GM23338 (cell line): ENCODE measurements around the gene WIPF3. TPM values are rescaled to one million over a fixed set of nuclear protein-coding genes. Genes with fewer than 3 reads are reported as not detected.

Source experiments
- ATAC-seq: fragments of 200-7000 bp; cut with Tn5 transposase; 3 replicates; pipeline ENCODE4 v1.9.1; 2020
- DNase-seq: peaks from one replicate; pipeline ENCODE4 v3.0.0-alpha.2; 2015; ENCODE audit warnings: low spot score
- H2AFZ ChIP-seq: fragments of 200-600 bp; sonication (generic); 2 replicates; pipeline ENCODE4 v1.8.0; 2016; ENCODE audit warnings: antibody characterized with exemption, mild to moderate bottlenecking, moderate library complexity
- H3F3A ChIP-seq: fragments of 200-600 bp; sonication (generic); replicated peaks from 2 replicates; pipeline ENCODE4 v1.8.0; 2017; ENCODE audit warnings: antibody characterized with exemption, mixed run types, low read depth
- H3K27ac ChIP-seq: fragments of 200-600 bp; sonication (generic); 2 replicates; pipeline ENCODE4 v1.6.1; 2016; ENCODE audit warnings: low read depth
- H3K27me3 ChIP-seq: fragments of 200-600 bp; sonication (generic); 2 replicates; pipeline ENCODE4 v1.8.0; 2016; ENCODE audit warnings: mild to moderate bottlenecking, mixed run types, moderate library complexity; ENCODE audit not compliant: insufficient read depth
- H3K36me3 ChIP-seq: fragments of 200-600 bp; sonication (generic); 2 replicates; pipeline ENCODE4 v1.8.0; 2016; ENCODE audit warnings: mild to moderate bottlenecking; ENCODE audit not compliant: insufficient read depth
- H3K4me1 ChIP-seq: fragments of 200-600 bp; sonication (generic); 2 replicates; pipeline ENCODE4 v1.8.0; 2016; ENCODE audit warnings: mild to moderate bottlenecking, moderate library complexity; ENCODE audit not compliant: insufficient read depth
- H3K4me2 ChIP-seq: fragments of 200-600 bp; sonication (generic); 2 replicates; pipeline ENCODE4 v1.7.1; 2017; ENCODE audit warnings: mixed run types
- H3K4me3 ChIP-seq: fragments of 200-600 bp; sonication (generic); 2 replicates; pipeline ENCODE4 v1.6.1; 2016; ENCODE audit warnings: mixed run types
- H3K79me2 ChIP-seq: fragments of 200-600 bp; sonication (generic); replicated peaks from 2 replicates; pipeline ENCODE4 v1.8.0; 2017; ENCODE audit warnings: mild to moderate bottlenecking; ENCODE audit not compliant: insufficient read depth
- H3K9me2 ChIP-seq: fragments of 200-600 bp; sonication (generic); 2 replicates; pipeline ENCODE4 v1.8.0; 2017; ENCODE audit not compliant: insufficient read depth
- H4K20me1 ChIP-seq: fragments of 200-600 bp; sonication (generic); replicated peaks from 2 replicates; pipeline ENCODE4 v1.8.0; 2017; ENCODE audit warnings: mild to moderate bottlenecking; ENCODE audit not compliant: insufficient read depth
- H3K27ac Mint-ChIP-seq: 2 replicates; pipeline ENCODE4 v1.8.0; 2020; ENCODE audit warnings: inconsistent platforms, mild to moderate bottlenecking, moderate library complexity, mixed read lengths
- H3K27me3 Mint-ChIP-seq: 3 replicates; pipeline ENCODE4 v1.8.0; 2022; ENCODE audit warnings: low read depth, mild to moderate bottlenecking, moderate library complexity, mixed read lengths, inconsistent platforms; ENCODE audit not compliant: insufficient read depth, poor library complexity
- H3K36me3 Mint-ChIP-seq: 3 replicates; pipeline ENCODE4 v1.8.0; 2021; ENCODE audit warnings: low read depth, mild to moderate bottlenecking, inconsistent platforms, moderate library complexity, mixed read lengths
- H3K4me1 Mint-ChIP-seq: 3 replicates; pipeline ENCODE4 v1.8.0; 2020; ENCODE audit warnings: mild to moderate bottlenecking, inconsistent platforms, mixed read lengths
- H3K4me3 Mint-ChIP-seq: 3 replicates; pipeline ENCODE4 v1.8.0; 2021; ENCODE audit warnings: moderate library complexity, mild to moderate bottlenecking, inconsistent platforms, mixed read lengths
- H3K9me3 Mint-ChIP-seq: 3 replicates; pipeline ENCODE4 v1.8.0; 2020; ENCODE audit warnings: moderate library complexity, mild to moderate bottlenecking, inconsistent platforms, mixed read lengths
- CREB1 ChIP-seq: fragments of 250-450 bp; sonication (Bioruptor Pico); IDR thresholded peaks from 2 replicates; pipeline ENCODE4 v1.5.0; 2020; ENCODE audit warnings: low read depth, mild to moderate bottlenecking, moderate library complexity
- EZH2 ChIP-seq: fragments of 200-600 bp; sonication (generic); IDR thresholded peaks from one replicate; pipeline ENCODE4 v1.8.0; 2017; ENCODE audit warnings: antibody characterized with exemption, mild to moderate bottlenecking, low read depth; ENCODE audit not compliant: unreplicated experiment
- EZH2phosphoT487 ChIP-seq: fragments of 200-600 bp; sonication (generic); IDR thresholded peaks from one replicate; pipeline ENCODE4 v1.8.1; 2018; ENCODE audit warnings: antibody characterized with exemption; ENCODE audit not compliant: unreplicated experiment
- JUNB ChIP-seq: IDR thresholded peaks from one replicate; pipeline ENCODE4 v1.6.1; 2016; ENCODE audit warnings: antibody characterized with exemption; ENCODE audit not compliant: unreplicated experiment
- NANOG ChIP-seq: IDR thresholded peaks from 2 replicates; pipeline ENCODE4 v1.6.1; 2016; ENCODE audit warnings: antibody characterized with exemption, borderline replicate concordance
- STAT1 ChIP-seq: IDR thresholded peaks from one replicate; pipeline ENCODE4 v1.6.1; 2016; ENCODE audit warnings: antibody characterized with exemption; ENCODE audit not compliant: unreplicated experiment
- ZNF114 ChIP-seq: fragments of 250-450 bp; sonication (Bioruptor Pico); IDR thresholded peaks from 2 replicates; pipeline ENCODE4 v1.5.0; 2020; ENCODE audit warnings: mild to moderate bottlenecking, moderate library complexity
- ZNF331 ChIP-seq: fragments of 250-450 bp; sonication (Bioruptor Pico); IDR thresholded peaks from 2 replicates; pipeline ENCODE4 v1.5.0; 2020; ENCODE audit warnings: low read depth, mild to moderate bottlenecking, moderate library complexity
- polyA plus RNA-seq: library from polyadenylated mRNA; unstranded; fragments of >200 nt; fragmentation: Nextera tagmentation; extraction: Ambion mirVana; gene quantifications from 2 replicates; pipeline ENCODE4 v1.2.1, GENCODE V29; 2016
- total RNA-seq: library from RNA; depleted of rRNA; stranded (reverse); fragments of >200 nt; shearing (Covaris generic); gene quantifications from 2 replicates; pipeline ENCODE4 v1.2.3, GENCODE V29; 2014
- TF ChIP-seq, protein P1 (sequence below): IDR thresholded peaks from one replicate; pipeline ENCODE4 v1.6.1; 2018; ENCODE audit warnings: antibody characterized with exemption; ENCODE audit not compliant: unreplicated experiment
- TF ChIP-seq, protein P2 (sequence below): IDR thresholded peaks from 2 replicates; pipeline ENCODE4 v1.6.1; 2016; ENCODE audit warnings: antibody characterized with exemption
- TF ChIP-seq, protein P3 (sequence below), 2 experiments: fragments of 200-600 bp in 1 of 2; sonication (generic) in 1 of 2; conservative IDR thresholded peaks; 2 replicates each; pipeline versions ENCODE4 v1.5.1 to v1.6.1; 2016 to 2017; ENCODE audit warnings: antibody characterized with exemption in 2 of 2, low read depth in 2 of 2, mild to moderate bottlenecking in 2 of 2, moderate library complexity in 1 of 2

Gene WIPF3
- total and polyA plus RNA-seq, 2 experiments from 2014 or later: 5.7 to 11.4 TPM

- TF ChIP-seq NANOG (no peak), EZH2phosphoT487 (no peak), STAT1 (no peak)
- TF ChIP-seq, protein P1, sequence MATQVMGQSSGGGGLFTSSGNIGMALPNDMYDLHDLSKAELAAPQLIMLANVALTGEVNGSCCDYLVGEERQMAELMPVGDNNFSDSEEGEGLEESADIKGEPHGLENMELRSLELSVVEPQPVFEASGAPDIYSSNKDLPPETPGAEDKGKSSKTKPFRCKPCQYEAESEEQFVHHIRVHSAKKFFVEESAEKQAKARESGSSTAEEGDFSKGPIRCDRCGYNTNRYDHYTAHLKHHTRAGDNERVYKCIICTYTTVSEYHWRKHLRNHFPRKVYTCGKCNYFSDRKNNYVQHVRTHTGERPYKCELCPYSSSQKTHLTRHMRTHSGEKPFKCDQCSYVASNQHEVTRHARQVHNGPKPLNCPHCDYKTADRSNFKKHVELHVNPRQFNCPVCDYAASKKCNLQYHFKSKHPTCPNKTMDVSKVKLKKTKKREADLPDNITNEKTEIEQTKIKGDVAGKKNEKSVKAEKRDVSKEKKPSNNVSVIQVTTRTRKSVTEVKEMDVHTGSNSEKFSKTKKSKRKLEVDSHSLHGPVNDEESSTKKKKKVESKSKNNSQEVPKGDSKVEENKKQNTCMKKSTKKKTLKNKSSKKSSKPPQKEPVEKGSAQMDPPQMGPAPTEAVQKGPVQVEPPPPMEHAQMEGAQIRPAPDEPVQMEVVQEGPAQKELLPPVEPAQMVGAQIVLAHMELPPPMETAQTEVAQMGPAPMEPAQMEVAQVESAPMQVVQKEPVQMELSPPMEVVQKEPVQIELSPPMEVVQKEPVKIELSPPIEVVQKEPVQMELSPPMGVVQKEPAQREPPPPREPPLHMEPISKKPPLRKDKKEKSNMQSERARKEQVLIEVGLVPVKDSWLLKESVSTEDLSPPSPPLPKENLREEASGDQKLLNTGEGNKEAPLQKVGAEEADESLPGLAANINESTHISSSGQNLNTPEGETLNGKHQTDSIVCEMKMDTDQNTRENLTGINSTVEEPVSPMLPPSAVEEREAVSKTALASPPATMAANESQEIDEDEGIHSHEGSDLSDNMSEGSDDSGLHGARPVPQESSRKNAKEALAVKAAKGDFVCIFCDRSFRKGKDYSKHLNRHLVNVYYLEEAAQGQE: no peak
Observed at GRCh38 chr7:29879609-29880008, 73.3 kb downstream of the WIPF3 start (continued).

- DNase-seq: peak; percentile 89
- H3K4me2 ChIP-seq: peak overlapping the region; percentile 77
Observed at GRCh38 chr7:29881724-29882123, 75.4 kb downstream of the WIPF3 start.

More at GRCh38 chr7:29881724-29882123, 75.4 kb downstream of the WIPF3 start:
- ATAC-seq: peak; percentile 63
- Histone ChIP-seq H3K27me3 (no peaks in the 10 kb centered on the region), H3K9me2 (no peaks in the 10 kb centered on the region), H2AFZ (peak overlapping the region; percentile 24; the same call in 1 of the 2 replicates), H3F3A (0 out of 2 replicates have a peak, but pooled peaks cover 4% of the 10 kb centered on the region), H3K79me2 (peaks cover 7% of the 10 kb centered on the region; the same call in 1 of the 2 replicates), H3K4me3 (no peak overlapping the region), H3K4me1 (peaks cover 24% of the 10 kb centered on the region), H3K27ac (no peak overlapping the region), H4K20me1 (no peaks in the 10 kb centered on the region), H3K36me3 (no peaks in the 10 kb centered on the region)
- H3K4me1 Mint-ChIP-seq: peaks cover 32% of the 10 kb centered on the region
- peak overlapping the region; percentile 51; the same call in 1 of the 2 replicates for H3K27ac Mint-ChIP-seq
- TF ChIP-seq ZNF331 (no peak), EZH2 (no peak), JUNB (no peak), ZNF114 (CRISPR knock-in tag) (no peak), CREB1 (CRISPR knock-in tag) (no peak)
- TF ChIP-seq, protein P2, sequence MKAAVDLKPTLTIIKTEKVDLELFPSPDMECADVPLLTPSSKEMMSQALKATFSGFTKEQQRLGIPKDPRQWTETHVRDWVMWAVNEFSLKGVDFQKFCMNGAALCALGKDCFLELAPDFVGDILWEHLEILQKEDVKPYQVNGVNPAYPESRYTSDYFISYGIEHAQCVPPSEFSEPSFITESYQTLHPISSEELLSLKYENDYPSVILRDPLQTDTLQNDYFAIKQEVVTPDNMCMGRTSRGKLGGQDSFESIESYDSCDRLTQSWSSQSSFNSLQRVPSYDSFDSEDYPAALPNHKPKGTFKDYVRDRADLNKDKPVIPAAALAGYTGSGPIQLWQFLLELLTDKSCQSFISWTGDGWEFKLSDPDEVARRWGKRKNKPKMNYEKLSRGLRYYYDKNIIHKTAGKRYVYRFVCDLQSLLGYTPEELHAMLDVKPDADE: no peak
- TF ChIP-seq, protein P3, sequence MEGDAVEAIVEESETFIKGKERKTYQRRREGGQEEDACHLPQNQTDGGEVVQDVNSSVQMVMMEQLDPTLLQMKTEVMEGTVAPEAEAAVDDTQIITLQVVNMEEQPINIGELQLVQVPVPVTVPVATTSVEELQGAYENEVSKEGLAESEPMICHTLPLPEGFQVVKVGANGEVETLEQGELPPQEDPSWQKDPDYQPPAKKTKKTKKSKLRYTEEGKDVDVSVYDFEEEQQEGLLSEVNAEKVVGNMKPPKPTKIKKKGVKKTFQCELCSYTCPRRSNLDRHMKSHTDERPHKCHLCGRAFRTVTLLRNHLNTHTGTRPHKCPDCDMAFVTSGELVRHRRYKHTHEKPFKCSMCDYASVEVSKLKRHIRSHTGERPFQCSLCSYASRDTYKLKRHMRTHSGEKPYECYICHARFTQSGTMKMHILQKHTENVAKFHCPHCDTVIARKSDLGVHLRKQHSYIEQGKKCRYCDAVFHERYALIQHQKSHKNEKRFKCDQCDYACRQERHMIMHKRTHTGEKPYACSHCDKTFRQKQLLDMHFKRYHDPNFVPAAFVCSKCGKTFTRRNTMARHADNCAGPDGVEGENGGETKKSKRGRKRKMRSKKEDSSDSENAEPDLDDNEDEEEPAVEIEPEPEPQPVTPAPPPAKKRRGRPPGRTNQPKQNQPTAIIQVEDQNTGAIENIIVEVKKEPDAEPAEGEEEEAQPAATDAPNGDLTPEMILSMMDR (conservative IDR thresholded peaks at IDR 0.05; ENCODE audit: low read depth in 2 of 2): peak; percentile 32 to 75; a peak in 3 of 4 replicates
- TF ChIP-seq, protein P1: no peak
- H3K27me3 Mint-ChIP-seq: peaks cover 7% of the 10 kb centered on the region
- H3K36me3 Mint-ChIP-seq: no peaks in the 10 kb centered on the region
- H3K4me3 Mint-ChIP-seq: no peak overlapping the region
- no peaks in the 10 kb centered on the region for H3K9me3 Mint-ChIP-seq
